Pancreas (tissue), 10 donors: ENCODE measurements around the gene CREBBP. TPM values are rescaled to one million over a fixed set of nuclear protein-coding genes. Genes with fewer than 3 reads are reported as not detected.

Source experiments
- ATAC-seq, 4 donors: fragments of 200-7000 bp; cut with Tn5 transposase; one replicate each; pipeline versions ENCODE4 v1.8.0 to v1.9.1; 2020; ENCODE audit warnings: mild to moderate bottlenecking in 4 of 4, moderate library complexity in 4 of 4
- DNase-seq, 6 donors: peaks; one replicate each; pipeline ENCODE4 v3.0.0-alpha.2; 2020
- FAIRE-seq: peaks from 2 replicates; lab custom pipeline; 2012; peaks lifted over from hg19 to GRCh38; lab: Jason Lieb, UNC
- H3K27ac ChIP-seq, 4 donors: fragments of 200-600 bp; sonication (generic); 1 replicate in 3 of 4; 2 replicates in 1 of 4; pipeline versions ENCODE4 v1.5.0 to v1.8.0; 2020
- H3K27me3 ChIP-seq, 4 donors: fragments of 200-600 bp; one replicate each; pipeline ENCODE4 v1.8.0; 2021
- H3K36me3 ChIP-seq, 3 donors: fragments of 200-600 bp; sonication (generic) in 1 of 3; one replicate each; pipeline versions ENCODE4 v1.5.0 to v1.8.0; 2020 to 2021
- H3K4me1 ChIP-seq, 3 donors: fragments of 200-600 bp; one replicate each; pipeline ENCODE4 v1.8.0; 2021
- H3K4me3 ChIP-seq, 4 donors: fragments of 200-600 bp; sonication (generic) in 2 of 4; one replicate each; pipeline versions ENCODE4 v1.5.0 to v1.8.0; 2020 to 2021
- H3K9me3 ChIP-seq, 4 donors: fragments of 200-600 bp; one replicate each; pipeline ENCODE4 v1.8.0; 2021
- whole genome bisulfite sequencing, 2 donors: extraction: QIAGEN DNeasy Blood & Tissue Kit; methylation state at CpG; one replicate each; pipeline ENCODE4 v1.1.7; 2013; 5-methylcytosine and 5-hydroxymethylcytosine counted together
- intact Hi-C, 3 donors: fragments of 100-400 bp; cut with DNase I; formaldehyde crosslinking; loops; one replicate each; pipeline versions ENCODE4 v1.11.1 to v1.14.2; 2022
- polyA plus RNA-seq, 2 donors: library from polyadenylated mRNA; stranded (reverse); fragments of 200-250 nt; gene quantifications; one replicate each; pipeline ENCODE4 v1.2.3, GENCODE V29; 2013
- total RNA-seq, 6 donors: library from RNA; stranded (reverse); fragmentation: NEBNext Ultra II Directional in 4 of 6; extraction: Animal tissue kit (Norgen Biotek cat#: 25700) in 4 of 6; gene quantifications; one replicate each; pipeline versions ENCODE4 v1.2.1 to v1.2.4, GENCODE V29; 2021 to 2023
- TF ChIP-seq, protein P1 (sequence below), 4 donors: fragments of 200-600 bp; sonication (generic) in 3 of 4; IDR thresholded peaks; one replicate each; pipeline versions ENCODE4 v1.5.0 to v1.8.0; 2021; ENCODE audit warnings: antibody characterized with exemption in 4 of 4
- donor health status: healthy with polysubstance abuse.
- donor health status: DM: no; HTN: no; CAD: no; lungs with moderate emphysema.
- donor health status: DM: no; HTN: no; CAD: no.
- donor health status: control.
- donor health status: control.
- donor health status: Bipolar disorder and iron deficiency.
- donor health status: DM: yes; HTN: yes; CAD: no.
- donor health status: DM: no; HTN: no; CAD: no.
- donor health status: DM: no; HTN: no; CAD: no.
- donor health status: DM: yes; HTN: yes; CAD: no.

The CREBBP gene
- total and polyA plus RNA-seq, 8 donors = 14.4 to 49.4 (median 30.2) TPM

DNA sequence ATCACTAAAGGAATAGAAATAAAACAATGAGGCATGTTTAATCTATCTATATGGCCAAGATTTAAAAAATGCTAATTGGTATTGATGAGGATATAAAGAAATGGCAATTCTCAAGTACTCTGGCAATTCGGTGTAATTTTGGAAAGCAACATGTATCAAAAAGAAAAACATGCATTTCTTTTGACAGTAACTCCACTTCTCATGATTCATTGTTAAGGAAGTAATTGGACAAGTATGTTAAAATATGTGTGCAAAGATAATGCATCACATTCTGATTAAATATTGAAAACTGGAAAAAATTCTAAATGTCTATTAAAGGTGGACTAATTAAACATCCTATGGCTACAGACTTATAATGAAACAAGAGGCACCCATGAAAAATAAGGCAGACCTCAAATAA is 81.2 kb downstream of the CREBBP start:
- DNase-seq (no peak), ATAC-seq (no peak), FAIRE-seq (no peak)
- H3K27ac ChIP-seq = no peak overlapping the region
- no peaks in the 10 kb centered on the region for H3K9me3 ChIP-seq
- H3K4me3 ChIP-seq = no peak overlapping the region
- WGBS, 2 donors = 47 to 55% methylated on average over 1 of the region's 1 CpG
- H3K36me3 ChIP-seq = no peaks in the 10 kb centered on the region
- intact Hi-C loops = no loop called here
- H3K4me1 ChIP-seq = peaks cover 0 to 25% (median 22%) of the 10 kb centered on the region in 3 donors
- H3K27me3 ChIP-seq = no peaks in the 10 kb centered on the region
- TF ChIP-seq, protein P1, sequence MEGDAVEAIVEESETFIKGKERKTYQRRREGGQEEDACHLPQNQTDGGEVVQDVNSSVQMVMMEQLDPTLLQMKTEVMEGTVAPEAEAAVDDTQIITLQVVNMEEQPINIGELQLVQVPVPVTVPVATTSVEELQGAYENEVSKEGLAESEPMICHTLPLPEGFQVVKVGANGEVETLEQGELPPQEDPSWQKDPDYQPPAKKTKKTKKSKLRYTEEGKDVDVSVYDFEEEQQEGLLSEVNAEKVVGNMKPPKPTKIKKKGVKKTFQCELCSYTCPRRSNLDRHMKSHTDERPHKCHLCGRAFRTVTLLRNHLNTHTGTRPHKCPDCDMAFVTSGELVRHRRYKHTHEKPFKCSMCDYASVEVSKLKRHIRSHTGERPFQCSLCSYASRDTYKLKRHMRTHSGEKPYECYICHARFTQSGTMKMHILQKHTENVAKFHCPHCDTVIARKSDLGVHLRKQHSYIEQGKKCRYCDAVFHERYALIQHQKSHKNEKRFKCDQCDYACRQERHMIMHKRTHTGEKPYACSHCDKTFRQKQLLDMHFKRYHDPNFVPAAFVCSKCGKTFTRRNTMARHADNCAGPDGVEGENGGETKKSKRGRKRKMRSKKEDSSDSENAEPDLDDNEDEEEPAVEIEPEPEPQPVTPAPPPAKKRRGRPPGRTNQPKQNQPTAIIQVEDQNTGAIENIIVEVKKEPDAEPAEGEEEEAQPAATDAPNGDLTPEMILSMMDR (IDR thresholded peaks at IDR 0.05) = no peak

DNA sequence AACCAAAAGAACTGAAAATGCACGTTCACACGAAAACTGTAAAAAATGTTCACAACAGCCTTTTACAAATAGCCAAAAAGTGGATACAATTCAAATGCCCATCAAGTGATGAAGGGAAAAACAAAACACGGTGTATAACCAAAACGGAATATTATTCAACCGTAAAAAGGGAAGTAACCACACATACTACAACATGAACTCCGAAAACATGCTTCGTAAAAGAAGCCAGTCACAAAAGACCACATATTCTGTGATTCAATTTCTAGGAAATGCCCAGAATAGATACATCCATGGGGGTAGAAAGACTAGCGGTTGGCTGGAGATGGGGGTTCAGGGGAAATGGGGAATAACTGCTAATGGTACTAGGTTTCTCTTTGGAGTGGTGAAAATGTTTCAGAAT is 81.7 kb downstream of the CREBBP start:
- Histone ChIP-seq H3K9me3 (no peaks in the 10 kb centered on the region), H3K36me3 (no peaks in the 10 kb centered on the region), H3K4me1 (peaks cover 0 to 23% (median 22%) of the 10 kb centered on the region in 3 donors), H3K27me3 (no peaks in the 10 kb centered on the region), H3K27ac (no peak overlapping the region), H3K4me3 (no peak overlapping the region)
- WGBS, 2 donors = 91 to 95% methylated on average over 8 of the region's 8 CpGs
- no peak for ATAC-seq
- no peak for DNase-seq
- TF ChIP-seq, protein P1 (IDR thresholded peaks at IDR 0.05) = no peak
- intact Hi-C loops = no loop called here
- FAIRE-seq = no peak

DNA sequence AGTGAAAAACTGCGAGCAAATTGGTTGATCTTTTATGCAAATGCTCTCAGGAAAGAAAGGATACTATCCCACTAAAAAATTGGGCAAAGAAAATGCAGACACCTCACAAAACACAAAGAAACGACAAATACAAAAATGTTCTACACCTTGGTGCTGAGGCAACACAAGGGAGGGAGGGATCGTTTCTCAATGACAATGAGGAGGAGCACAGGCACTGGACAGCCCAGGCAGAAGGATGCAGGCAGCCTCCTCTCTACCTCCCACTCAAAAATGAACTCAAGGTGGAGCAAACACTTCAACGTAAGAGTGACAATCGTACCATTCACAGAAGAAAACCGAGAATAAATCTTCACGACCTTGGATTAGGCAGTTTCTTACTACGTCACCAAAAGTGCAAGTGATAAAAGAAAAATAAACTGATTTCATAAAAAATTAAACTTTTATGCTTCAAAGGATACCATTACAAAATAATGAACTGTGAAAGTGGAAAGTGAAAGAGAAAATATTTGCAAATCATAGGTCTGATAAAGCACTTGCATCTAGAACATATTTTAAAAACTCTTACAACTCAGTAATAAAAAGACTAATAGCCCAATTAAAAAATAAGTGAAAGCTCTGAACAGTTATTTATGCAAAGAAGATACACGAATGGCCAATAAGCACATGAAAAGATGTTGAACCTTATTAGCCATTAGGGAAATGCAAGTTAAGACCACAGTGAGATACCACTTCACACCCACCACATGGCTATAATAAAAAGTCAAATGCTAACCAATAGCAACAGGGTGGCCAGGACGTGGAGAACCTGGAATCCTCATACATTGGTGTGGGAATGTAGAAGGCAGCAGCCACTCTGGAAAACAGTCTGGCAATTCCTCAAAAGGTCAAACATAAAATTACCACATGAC is 82.4 kb downstream of the CREBBP start:
- Histone ChIP-seq H3K4me1 (peaks cover 0 to 23% (median 22%) of the 10 kb centered on the region in 3 donors), H3K4me3 (no peak overlapping the region), H3K27ac (no peak overlapping the region), H3K27me3 (no peaks in the 10 kb centered on the region), H3K36me3 (no peaks in the 10 kb centered on the region), H3K9me3 (no peaks in the 10 kb centered on the region)
- no peak for FAIRE-seq
- WGBS, 2 donors = 23 to 27% methylated on average over 10 of the region's 10 CpGs
- DNase-seq = no peak
- peak in 3 of 4 donors; percentile 37 to 47 (median 41) for ATAC-seq
- TF ChIP-seq, protein P1 (IDR thresholded peaks at IDR 0.05) = no peak
- intact Hi-C loops = no loop called here

DNA sequence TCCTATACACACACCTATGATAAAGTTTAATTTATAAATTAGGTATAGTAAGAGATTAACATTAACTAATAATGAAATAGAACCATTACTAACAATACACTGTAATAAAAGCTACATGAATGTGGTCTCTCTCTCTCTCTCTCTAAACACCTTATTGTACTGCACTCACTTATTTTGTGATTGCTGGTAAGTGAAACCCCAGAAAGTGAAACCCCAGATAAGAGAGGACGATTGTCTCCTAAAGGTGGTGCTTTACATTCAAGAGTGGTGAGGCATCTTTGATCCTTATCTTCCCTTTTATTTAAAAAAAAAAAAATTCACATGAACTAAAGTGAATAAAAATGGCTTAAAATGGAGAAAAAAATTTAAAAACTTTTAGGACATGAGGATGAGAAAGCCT is 83.0 kb downstream of the CREBBP start:
- 23 to 28% methylated on average over 1 of the region's 1 CpG for WGBS, 2 donors
- no peak for DNase-seq
- no peak for ATAC-seq
- peaks cover 0 to 4% (median 0%) of the 10 kb centered on the region in 3 donors for H3K36me3 ChIP-seq
- intact Hi-C loops = no loop called here
- H3K4me3 ChIP-seq = no peak overlapping the region
- H3K27me3 ChIP-seq = no peaks in the 10 kb centered on the region
- TF ChIP-seq, protein P1 (IDR thresholded peaks at IDR 0.05) = no peak
- no peaks in the 10 kb centered on the region for H3K9me3 ChIP-seq
- no peak overlapping the region for H3K27ac ChIP-seq
- H3K4me1 ChIP-seq = peaks cover 0 to 23% (median 22%) of the 10 kb centered on the region in 3 donors
- no peak for FAIRE-seq

DNA sequence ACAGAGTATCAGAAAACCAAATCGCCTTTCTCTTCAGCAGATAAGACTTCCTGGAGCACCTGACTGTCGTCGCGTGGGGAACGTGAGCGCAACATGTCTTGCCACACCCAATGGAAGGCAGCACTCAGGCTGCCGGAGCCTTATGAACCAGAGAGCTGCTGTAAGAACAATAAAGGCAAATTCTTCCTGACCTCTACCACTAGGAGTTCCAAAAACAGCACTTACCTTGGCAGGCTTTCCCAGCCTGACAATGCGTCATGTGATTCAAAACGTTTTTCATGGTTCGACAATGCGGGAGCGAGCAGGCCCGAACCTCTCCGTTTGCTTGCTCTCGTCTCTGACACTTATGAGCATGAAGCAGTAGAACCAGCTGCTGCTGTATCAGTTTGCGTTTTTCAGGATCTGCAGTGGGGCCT is 87.3 kb downstream of the CREBBP start:
- TF ChIP-seq, protein P1 (IDR thresholded peaks at IDR 0.05) = no peak
- peak in 1 of 4 donors; percentile 19 for ATAC-seq
- FAIRE-seq = no peak

More for the DNA sequence above, 87.3 kb downstream of the CREBBP start:
- H3K9me3 ChIP-seq = no peaks in the 10 kb centered on the region
- H3K27ac ChIP-seq = no peak overlapping the region
- WGBS, 2 donors = 81 to 82% methylated on average over 16 of the region's 16 CpGs
- no peak overlapping the region for H3K4me3 ChIP-seq
- intact Hi-C loops = no loop called here
- H3K27me3 ChIP-seq = no peaks in the 10 kb centered on the region
- no peak for DNase-seq
- peaks cover 0 to 19% (median 13%) of the 10 kb centered on the region in 3 donors for H3K4me1 ChIP-seq
- peaks cover 0 to 25% (median 3%) of the 10 kb centered on the region in 3 donors for H3K36me3 ChIP-seq
